ENCODE measurements around the gene HDAC4.
A peak's percentile ranks its signal among the peaks of the same experiment; 100 is the strongest.

Gene HDAC4

DNA sequence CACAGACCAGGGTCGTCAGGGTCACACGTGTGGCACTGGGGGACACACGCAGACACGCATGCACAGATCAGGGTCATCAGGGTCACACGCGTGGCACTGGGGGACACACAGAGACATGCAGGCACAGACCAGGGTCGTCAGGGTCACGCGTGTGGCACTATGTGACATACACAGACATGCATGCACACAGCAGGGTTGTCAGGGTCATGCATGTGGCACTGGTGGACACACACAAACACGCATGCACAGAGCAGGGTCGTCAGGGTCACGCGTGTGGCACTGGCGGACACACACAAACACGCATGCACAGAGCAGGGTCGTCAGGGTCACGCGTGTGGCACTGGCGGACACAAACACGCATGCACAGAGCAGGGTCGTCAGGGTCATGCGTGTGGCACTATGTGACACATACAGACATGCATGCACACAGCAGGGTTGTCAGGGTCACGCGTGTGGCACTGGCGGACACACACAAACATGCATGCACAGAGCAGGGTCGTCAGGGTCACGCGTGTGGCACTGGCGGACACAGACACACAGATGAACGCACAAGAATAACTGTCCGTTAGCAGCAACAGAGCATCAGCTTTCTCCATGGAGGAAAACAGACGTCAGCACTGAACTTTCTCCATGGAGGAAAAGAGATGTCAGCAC, 34.9 kb downstream of the HDAC4 start:
- no peak for DNase-seq

DNA sequence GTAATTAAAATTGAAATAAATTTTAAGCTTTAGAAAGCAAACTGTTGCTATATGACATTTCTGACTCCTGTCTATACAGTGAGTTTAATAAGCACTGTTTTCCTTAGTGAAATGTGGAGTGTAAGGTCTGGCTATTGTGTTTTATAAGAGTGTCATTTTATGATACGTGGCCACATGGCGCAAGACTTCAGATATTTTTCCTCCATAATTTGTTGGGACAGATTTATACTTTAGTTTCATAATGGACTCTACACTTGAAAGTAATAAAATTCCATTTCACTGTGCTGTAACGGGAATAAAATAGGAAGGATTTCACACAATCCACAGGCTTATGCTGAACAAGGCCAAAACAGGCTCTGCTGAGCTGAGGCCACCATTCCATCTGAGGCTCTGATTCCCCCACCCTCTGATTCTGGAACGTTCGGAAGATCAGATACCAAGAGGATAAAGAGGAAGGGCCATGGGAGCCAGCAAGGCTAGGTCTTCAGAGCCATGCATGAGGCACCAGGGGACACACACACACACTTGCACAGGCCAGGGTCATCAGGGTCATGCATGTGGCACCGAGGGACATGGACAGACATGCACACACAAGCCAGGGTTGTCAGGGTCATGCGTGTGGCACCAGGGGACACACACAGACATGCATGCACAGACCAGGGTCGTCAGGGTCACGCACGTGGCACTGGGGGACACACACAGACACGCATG, 35.6 kb downstream of the HDAC4 start:
- no peak for DNase-seq

DNA sequence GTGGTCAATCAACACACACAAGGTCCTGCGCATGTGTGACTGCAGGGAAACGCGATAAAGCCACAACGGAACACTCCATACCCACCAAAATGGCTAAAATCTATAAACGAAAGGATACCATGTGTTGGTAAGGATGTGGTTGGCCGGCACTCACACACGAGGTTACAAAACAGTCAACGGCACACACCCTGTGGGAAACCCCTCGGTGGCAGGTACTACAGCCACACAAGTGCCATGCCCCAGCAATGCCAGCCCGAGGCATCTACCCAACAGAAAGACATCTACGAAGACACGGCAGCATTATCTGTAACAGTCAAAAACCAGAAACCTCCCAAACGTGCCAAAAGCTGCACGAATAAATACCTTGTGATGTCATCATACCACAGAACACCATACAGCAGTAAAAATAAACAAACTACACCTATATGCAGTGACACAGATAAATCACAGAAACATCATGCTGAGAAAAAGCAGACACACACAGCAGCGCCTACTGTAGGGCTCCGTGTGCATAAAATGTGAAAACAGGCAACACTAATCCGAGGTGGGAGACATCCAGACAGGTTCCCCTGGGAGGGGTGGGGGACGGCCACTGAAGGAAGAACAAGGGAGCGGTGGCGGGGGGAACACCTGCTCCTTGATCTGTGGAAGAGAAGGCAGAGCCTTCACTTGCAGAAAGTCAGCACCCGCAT, 36.7 kb downstream of the HDAC4 start:
- no peak for DNase-seq

DNA sequence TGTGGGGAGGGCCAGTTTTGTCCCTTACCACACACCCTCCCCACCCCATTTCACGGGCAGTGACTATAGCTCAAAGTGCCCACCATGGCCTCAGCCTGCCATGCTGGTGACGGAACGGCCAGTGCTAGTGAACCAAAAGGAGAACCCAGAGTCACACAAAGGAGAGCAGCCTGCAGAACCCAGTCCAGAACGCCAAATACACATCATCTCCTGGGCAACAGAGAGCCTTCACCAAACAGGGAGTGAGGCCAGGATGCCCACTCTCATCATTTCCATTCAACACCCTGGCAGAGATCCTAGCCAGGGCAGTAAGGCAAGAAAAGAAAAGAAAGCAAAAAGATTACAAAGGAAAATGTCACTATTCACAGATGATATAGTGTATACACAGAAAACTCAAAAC, 38.3 kb downstream of the HDAC4 start:
- no peak for DNase-seq

DNA sequence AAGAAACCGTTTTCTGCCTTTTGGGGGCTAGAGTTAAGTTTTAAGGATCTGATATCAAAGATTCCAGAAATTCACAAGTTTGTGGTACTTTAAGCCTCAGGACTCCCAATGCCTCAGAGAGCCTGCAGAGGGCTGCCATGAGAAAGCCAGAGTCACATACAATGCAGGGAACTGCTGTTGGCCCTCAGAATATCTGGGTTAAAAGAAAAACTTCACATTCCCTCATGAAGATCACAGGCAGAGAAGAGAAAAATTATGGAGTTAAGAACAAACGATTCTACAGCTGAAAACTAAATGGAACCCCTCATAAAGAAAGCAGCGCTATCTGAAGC, 39.5 kb downstream of the HDAC4 start:
- DNase-seq, result peak in 1 of 2 experiments; percentile 3

DNA sequence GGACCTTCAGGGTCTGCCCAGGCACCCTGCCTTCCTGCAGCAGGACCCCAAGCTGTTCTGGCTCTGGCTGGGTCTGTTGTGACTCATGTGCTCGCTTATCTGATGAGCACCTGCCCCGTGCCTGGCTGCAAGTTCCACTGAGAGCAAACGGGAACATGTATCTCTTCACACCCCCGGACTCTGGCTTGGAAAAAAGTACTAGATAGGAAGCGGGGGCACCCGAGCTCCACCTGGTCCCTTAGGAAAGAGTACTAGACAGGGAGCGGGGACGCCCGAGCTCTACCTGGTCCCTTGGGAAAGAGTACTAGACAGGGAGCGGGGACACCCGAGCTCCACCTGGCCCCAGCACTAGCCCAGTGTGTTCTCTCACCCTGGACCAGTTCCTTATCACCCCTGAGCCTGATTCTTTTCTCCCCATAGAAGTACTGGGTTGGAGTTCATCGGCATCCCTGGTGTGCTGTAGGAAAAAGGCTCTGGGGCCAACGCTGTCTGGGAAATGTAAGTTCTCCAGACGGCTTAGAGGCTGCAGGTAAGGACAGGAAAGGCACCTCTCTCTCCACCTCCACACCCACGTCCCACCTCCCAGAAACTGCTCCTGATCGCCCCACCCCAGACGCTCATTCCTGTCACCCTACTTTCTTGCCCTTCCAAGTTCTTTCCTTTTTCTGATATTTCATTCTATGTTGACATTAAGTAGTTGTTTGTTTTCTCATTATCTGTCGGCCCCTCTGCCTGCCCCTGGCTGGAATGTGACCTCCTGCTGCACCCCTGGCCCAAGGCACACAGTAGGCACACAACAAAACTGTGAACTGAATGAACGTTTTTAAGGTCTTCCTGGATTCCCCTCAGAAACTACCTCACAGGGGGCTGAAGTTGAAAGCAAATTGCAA, 40.2 kb downstream of the HDAC4 start:
- no peak for DNase-seq

DNA sequence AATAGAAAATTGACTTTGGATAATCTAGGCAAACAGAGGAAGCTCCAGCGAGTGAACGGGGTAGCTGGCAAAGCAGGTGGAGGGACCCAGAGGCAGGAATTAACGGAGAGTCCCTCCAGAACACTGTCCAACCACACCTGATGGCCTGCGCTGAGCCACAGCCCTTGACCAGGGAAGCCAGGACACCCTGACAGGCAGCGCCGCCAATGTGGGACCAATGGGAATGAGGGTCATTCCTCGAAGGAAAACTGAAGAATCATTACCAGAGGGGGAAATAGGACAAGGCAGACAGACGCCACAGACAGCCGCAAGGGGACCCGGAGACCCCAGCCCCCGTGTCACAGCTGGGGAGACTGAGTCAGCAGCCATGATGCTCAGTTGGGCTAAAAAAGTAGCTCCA, 40.8 kb downstream of the HDAC4 start:
- DNase-seq, result no peak

DNA sequence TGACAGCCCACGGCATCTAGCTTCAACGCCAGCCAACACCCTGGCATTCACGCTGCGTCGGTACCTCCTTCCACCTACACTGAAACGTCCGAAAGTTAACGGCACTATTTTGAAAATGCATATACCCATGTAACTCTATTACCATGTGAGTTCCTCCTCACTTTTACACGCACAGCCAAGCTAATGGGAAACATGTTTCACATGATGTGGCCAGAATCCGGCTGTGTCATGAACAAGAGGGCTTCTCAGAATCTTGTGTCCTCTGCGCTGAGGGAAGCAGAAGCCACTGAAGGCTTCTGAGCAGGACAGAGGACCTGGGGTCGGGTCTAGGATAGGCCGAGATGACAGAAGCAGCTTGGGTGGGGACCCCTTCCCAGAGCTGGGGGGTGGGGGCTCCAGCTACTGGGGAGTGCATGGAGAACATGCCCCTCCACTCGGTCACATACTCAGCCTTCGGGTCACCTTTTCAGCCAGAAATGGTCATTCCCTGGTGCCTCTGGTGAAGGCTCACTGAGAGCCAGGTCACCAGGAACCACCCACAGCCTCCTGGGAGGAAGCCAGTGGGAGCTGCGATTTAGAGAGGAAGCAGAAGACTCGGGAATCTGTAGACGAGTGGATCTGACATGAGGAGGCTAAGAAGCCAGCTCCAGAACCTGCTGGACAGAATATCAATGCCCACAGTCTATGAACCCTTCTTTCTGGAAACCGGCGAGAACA, 41.5 kb downstream of the HDAC4 start:
- no peak for DNase-seq

DNA sequence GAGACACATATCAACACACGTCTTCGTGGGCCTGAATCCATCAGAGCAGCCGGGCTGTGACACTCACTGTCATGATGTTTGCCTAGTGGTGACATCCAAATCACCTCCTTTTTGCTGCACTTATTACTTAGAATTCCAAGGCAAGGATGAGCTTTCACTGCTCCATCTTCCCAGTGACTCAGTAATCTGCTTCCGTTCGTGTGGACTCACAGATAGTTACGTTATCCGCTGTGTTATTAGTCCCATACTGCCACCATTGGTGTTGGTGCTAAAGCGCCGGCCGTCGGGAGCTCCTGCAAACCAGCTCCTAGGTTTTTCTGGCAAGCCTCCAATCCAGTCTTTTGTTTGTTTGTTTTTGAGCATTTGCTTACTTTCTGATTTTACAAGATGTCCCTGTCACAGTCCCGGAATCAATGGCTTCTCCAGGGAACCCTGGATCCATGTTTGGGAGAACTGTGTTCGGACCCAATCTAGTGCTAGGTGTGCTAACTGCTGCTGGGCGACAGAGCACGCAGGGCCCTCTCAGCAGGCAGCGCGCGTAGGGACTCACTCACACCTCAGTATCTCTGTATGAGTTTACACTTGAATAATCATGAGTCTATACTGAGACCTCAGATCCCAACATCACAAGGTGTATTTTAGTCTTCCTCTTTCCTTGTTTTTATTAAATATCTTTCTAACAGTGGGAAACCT, 42.6 kb downstream of the HDAC4 start:
- DNase-seq, result no peak

DNA sequence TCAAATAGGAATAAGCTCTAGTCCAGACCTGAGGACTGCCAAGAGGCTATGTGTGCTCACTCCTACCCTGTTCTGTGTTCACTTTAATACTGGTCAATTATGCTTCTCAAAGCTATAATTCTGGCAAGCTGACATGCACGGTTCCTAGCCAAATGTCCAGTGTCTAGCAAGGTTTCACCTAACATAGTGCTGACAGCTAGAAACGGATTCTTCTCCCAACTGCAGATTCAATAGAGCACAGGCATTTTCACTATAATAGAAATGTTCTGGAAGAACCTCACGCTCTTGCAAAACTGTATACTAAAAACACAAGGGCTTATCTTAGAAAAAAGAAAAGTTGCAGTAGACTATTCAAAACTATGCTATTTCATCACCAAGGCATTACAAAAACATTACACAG, 45.1 kb downstream of the HDAC4 start:
- DNase-seq, result no peak

DNA sequence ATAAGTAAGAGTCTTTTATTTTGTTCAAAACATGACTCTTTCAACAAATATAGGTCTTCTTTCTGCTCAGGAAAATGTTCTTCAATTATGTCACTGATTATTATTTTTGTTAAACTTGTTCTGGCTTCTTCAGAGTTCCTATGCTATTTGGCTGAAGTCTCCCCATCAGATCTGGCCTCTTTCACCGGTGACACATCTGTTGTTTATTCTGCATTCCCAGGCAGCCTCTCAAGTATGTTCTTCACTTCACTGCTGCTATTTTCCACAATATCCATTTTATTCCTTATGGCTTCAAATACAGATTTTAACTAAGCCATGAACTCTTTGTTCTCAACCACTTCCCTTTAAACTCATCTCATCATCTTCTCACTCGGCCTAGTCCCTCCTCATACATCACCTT, 45.7 kb downstream of the HDAC4 start:
- DNase-seq, result no peak

DNA sequence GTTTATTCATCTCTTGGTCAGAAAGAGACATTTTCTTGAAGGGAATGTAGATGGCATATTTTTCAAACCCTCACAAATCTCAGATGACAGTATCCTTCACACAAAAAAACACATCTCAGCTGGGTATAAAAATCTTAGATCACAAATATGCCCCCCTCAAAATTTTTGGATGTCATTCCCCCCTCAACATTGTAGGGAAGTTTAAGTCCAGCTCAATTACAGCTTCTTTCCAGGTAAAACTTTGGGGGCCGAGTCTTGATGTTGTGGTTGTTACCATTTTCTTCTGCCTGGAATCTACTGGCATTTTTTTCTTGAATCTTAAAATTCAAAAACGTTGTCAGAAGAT, 46.1 kb downstream of the HDAC4 start:
- no peak for DNase-seq

DNA sequence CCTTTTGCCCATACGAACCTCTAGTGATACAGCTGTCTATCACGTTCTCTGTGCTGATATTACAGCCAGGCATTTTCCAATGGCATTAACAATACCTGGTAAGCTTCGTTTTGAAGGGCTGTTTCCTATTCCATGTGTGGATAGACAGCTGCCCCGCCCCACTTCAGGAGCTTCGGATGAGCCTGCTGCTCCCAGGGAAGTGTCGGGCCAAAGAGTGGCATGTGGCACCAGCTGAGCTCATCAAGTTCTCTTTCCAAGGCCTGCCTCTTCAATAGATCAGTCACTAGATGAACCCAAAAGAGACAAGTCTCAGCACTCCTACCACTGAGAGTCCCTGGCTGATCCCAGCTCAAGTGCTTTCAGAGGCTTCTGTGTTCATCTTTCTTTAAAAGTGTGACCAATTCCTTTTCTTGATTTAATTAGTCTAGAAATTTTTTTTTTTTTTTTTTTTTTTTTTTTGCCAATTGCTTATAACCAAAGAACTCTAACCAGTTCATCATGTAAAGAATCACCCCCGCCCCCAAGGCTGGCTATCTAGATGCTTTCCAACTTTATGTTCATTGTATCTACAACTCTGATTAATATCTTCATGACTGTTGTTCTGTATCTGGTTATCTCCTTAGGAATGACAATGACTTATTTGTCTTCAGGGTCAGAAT, 46.6 kb downstream of the HDAC4 start:
- DNase-seq, result no peak

DNA sequence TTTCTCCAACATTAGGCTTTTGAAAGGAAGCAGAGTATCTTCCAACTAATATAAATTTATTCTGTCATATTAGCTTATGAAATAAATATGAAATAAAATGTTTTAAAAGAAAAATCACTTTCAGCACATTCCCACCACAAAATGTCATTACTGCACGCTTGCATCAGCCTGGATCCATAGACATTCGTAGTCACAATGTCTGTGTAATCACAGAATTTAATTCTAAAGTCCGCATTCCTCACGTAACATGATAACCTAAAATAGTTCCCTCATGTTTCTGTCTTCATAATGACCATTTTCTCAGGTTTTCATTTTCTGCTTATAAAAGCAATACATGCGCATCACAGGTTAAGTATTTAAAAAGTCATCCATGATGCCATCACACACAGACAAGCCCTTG, 47.1 kb downstream of the HDAC4 start:
- DNase-seq, result no peak

DNA sequence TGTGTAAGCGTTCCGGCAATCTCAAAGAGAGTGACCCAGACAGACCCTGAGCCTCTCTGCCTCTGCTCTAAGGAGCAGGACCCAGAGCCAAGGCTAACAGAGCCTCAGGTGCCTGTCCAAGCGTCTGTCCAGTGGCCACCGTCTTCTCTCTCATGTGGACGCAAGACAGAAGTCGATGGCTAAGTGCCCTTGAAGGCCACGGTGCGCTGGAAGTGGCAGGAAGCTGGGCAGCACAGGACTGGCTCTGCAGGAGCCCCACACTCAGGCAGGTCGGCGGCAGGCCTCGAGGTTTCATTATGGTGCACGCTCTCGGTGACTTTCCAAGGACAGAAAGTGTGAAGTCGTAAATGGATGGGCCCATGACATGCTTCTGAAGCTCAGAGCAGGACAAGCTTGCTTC, 49.1 kb downstream of the HDAC4 start:
- no peak for DNase-seq

DNA sequence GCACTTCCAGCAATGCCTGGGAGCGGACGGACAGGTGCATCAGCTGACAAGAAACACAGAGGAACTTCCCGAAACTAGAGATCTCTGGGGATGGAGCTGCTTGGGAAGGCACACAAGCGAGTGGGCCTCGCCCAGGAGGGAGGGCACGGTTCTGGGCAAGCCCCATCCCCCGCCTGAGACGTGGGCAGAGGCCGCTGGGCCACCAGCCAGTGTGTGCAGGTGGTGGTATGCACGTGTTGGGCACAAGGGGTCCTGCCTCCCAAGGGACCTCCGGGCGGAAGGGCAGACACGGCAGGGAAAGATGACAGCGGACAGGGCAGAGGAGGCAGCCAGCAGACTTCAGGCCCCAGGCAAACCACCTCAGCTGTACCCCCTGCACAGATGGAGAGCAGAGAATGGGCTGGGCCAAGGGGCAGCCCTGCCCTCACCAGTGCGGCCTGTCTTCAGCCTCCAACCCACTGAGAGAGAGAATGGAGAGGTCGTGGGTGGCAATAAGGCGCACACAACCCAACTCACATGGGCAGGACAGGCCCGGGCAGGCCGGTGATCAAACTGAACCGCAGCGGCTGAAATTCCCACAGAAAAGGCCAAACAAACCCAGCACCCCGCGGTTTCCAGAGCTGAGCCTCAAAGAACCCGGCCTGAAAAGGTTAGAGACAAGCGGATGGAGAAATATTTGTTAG, 51.2 kb downstream of the HDAC4 start:
- no peak for DNase-seq

DNA sequence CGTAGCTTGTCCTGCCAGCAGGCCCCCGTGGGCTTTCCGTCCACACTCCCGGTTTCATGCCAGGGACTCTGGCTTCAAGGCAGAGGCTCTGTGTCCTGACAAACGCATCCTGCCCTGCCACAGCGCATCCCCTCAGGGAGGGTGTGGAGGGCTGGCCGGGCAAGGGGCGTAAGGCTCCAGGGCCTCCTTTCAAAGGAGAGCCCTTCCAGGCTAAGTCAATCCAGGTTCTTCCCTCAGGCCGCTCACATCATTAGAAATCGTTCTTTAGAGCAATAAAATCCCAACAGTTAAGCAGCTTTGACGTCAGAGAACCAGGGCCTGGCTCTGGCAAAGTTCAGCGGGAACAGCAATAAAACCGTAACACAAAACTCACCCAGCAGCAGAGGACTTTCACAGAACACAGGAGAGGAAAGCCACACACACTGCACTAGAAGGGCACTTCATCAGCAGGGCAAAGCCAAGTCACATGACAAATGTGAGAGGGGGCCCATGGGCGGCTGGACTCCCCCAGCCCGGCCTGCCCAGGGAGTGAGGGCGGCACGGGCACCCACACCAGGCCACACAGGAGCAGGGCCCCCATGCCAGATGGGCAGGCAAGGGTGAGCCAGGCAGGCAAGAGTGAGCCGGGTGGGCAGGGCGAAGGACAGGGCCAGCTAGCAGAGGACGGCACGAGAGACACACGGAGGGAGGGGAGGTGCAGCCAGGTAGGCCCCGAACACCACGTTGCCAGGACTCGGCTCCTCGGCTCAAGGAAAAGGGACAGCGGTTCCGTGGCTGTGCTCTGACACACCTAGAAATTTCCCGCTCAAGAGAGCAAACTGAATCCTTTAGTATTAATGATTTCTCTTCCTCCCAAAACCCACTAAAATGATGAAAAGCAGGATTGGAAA, 52.0 kb downstream of the HDAC4 start:
- DNase-seq, result no peak

DNA sequence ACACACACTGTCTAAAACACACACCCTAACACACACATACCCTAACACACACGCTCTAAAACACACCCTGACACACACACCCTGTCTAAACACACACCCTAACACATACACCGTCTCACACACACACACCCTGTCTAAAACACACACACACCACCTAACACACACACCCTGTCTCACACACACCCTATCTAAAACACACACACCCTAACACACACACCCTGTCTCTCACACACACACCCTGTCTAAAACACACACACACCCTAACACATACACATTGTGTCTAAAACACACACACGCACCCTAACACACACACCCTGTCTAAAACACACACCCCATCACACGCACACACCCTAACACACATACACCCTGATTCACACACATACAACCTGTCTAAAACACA, 54.1 kb downstream of the HDAC4 start:
- no peak for DNase-seq

DNA sequence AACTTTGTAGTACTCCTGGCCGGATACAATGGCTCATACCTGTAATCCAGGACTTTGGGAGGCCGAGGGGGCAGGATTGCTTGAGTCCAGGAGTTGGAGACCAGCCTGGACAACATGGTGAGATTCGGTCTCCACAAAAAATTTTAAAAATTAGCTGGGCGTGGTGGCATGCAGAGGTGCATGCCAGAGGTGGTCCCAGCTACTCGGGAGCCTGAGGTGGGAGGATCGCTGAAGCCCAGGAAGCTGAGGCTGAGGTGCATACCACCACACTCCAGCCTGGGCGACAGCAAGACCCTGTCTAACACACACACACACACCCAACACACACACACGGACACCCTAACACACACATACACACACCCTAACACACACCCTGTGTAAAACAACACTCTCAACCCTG, 55.6 kb downstream of the HDAC4 start:
- DNase-seq, result no peak

DNA sequence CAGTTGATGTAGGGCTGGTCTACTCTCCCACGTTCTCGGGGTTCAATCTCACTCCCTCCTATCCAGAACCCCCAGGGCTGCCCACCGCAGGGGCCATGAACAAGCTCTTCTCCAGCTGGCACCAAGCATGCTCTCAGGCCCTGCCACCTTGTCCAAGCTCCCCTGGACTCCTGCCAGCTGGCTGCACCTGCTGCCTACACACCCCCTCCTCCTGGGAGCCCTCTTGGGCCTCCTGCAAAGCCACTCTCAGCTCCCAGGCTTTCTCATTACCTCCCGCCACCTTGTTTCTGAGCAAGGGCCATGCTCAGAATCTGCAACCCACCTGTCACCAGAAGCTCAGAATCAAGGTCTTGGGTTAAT, 56.0 kb downstream of the HDAC4 start:
- no peak for DNase-seq

All from Kasumi-1 (cell line).